Lower leg skin (tissue), 3 donors: ENCODE measurements around the gene EEF1AKMT1.

Experiments
- CTCF ChIP-seq, 3 donors: fragments of 450-650 bp; IDR thresholded peaks; one replicate each; pipeline ENCODE4 v1.5.1; 2016; ENCODE audit warnings: antibody characterized with exemption in 3 of 3, mild to moderate bottlenecking in 3 of 3, moderate library complexity in 2 of 3
- POLR2A ChIP-seq, 2 donors: fragments of 450-650 bp; IDR thresholded peaks; one replicate each; pipeline ENCODE4 v1.6.1; 2016 to 2017; ENCODE audit warnings: antibody characterized with exemption in 2 of 2, mild to moderate bottlenecking in 1 of 2, moderate library complexity in 1 of 2

GRCh38 chr13:20715330-20715712 is 58.4 kb downstream of the EEF1AKMT1 start:
- TF ChIP-seq CTCF (IDR thresholded peaks at IDR 0.05) = no peak
- no peak for TF ChIP-seq POLR2A (IDR thresholded peaks at IDR 0.05)
